ENCODE data around the gene STK16.

Gene STK16

DNA sequence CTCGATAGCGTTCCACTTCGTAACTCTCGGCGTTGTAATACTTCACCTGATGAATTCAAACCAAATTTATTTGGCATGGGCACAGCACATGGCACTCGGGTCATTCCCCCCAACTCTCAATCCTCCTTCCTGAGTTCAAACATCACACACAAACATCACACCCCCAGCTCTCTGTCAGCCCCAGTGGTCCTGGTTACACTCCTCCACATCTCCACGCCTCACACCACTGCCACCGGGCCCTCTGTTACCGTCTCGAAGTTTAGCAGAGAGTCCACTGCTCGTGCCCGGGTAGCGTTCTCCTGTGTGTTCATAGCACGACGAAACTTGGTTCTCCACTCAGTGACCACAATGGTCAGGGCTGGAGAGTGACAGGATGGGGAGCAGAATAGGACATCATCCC is 31.1 kb upstream of the STK16 start:
- no peak for DNase-seq

DNA sequence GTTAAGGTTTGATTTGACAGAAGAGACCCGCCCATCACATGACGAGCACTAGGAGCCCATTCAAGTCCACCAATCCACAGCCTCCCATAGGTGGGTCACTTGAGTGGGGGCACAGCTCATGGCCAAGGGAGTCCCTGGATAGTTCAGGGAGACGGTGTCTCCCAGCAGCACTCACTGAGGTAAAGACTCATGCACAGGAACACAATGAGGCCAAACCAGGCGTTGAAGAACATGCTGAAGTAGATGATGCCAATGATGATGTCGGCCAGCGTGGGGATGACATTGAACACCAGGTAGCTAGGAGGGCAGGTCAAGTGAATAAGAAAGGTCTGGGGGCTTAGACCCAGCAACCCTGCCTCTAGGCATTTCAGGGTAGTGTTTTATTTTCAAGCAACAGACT is 30.5 kb upstream of the STK16 start:
- no peak for DNase-seq

DNA sequence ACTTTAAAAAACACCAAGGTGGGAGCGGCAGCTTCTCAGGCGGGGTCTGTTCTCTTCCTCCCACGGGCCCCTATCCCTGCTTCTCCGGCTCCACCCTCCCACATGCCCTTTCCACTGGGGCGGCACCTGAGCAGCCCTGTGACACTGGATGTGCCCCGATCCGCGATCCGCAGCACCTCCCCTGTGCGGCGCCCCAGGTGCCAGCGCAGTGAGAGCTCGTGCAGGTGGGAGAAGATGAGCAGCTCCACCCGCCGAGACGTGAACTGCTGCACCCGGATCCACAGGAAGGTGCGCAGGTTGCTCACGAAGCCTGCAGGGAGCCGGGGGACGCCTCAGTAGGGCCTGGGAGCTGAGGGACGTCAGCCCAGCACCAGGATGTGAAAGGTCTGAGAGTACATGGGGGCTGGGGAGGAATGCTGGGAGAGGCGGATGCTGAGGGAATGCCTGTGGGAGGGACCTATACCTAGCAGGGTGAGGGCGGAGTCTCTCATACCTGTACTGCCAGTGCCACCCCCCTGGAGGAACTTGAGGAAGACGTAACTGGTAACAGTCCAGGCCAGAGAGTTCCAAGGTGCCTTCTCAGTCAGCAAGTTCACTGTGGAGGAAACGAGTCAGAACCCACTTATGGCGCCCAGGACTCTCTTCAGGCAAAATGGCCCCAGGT is 29.3 kb upstream of the STK16 start:
- no peak for DNase-seq

DNA sequence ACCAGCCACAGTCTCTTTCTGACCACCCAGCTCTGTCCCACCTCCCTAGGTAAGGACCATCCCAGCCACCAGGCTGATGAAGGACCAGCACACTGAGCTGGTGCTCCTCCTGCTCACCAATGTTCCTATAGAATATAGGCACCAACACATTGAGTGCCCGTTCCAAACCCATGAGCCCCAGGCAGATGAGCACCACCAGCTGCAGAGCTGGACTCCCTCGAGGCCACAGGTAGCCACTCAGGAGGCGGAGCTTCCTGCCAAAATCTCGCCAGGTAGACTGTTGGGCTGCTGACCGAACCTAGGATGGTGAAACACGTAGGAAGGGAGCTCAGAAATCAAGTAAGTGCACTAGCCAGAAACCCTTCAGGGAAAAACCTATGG is 28.8 kb upstream of the STK16 start:
- no peak for DNase-seq

DNA sequence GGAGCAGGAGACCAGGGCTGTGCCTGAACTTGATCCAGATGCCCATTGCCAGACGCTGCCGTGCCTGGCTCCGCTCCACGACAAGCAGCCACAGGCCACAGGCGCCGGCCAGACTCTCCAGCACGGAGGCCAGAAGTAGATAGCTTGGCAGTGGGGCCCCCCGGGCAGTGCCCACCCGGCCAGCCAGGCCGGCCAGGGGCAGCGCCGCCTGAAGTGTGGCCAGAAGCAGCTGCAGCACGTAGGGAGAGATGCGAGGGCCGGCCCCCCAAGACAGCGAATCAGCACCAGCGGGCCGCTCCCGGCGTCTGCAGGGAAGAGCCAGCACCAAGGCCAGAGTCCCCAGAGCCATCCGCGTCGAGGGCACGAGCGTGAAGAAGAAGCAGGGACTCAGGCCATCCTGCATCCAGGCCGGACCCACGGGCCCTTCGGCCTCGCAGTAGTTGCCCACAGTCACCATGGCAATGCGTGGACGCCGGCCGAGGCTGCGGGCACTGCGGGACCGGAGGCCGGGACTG is 27.0 kb upstream of the STK16 start:
- no peak for DNase-seq

DNA sequence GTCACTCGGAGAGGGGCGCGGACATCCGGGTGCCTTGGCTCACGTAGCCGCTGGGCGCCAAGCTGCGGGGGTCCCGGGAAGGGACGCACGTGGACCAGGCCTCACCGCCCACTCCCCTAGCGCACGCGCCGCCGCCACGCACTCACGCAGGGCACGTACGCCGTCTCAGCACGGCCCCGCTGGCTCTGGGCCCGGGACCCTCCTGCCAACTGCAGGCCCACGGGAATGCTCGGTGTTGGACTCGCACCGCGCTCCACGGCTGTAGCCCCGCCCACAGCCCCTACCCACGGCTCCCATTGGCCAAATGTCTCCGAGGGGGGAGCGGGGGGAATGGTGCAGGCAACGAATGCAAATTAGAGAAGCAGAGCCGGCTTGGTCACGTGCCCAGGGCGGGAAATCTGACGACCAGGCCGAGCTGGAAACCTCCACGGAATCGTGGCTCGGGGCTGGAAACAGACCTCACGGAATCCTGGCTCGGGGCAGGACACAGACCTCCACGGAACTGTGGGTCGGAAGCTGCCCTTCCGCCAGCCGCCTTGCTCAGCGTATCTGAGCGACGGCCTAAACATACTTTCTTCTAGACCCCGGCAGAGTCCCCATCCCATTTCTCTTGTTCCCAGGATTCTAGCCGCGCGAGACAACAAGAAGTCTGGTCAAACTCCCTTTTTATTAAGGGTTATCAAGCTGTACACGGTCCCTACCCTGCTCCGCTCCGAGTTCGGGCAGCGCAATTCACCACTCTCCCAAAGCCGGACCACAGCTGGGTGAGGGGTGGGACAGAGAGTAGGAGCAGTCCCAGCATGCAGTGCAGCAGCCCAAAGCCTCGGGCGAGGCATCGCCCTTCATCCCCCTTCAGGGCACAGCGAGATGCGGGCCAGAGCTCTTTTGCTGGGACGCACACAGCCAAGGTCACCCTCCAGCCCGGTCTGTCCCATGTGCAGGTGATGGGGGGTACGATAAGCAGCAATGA is 26.3 kb upstream of the STK16 start, which contains the start of gene ABCB6:
Gene ABCB6 (minus strand): TSS at position 227 of the 970 bp plus-strand sequence. CDS start 285 bp downstream, outside the sequence.
- DNase-seq = peak; percentile 93

DNA sequence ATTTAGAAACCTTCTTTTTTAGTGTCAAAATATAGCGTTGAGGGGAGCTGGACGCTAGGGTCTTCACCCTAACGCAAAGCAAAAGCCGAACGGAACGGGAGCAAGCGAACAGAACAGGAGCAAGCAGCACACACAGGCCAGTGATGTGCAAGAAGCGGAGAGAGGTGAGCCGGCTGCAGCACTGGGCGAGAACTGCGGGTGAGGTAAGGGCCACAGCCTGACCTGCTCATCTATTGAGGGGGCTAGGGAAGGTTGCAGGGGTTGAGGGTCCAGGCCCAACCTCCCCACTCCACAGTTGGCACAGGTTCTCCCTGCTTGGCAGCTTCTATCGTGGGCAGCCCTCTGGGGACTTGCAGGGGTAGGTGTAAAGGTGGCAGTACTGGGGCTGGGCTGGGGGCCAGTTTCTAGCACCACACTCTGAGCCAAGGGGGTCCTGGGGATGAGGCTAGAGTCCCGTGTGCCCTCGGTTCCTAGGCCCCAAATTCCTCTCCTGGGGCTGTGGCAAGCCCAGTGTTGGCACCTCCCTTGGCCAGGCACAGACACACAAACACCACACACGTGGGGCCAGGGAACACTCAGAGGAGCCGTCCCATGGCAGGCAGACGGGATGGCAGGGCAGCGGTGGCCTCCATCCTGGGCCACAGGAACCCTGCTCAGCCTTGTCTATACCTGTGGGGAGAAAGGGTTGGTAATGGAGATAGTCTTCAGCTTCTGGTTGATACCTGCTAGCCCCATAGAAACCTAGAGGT is 25.3 kb upstream of the STK16 start:
- no peak for DNase-seq

DNA sequence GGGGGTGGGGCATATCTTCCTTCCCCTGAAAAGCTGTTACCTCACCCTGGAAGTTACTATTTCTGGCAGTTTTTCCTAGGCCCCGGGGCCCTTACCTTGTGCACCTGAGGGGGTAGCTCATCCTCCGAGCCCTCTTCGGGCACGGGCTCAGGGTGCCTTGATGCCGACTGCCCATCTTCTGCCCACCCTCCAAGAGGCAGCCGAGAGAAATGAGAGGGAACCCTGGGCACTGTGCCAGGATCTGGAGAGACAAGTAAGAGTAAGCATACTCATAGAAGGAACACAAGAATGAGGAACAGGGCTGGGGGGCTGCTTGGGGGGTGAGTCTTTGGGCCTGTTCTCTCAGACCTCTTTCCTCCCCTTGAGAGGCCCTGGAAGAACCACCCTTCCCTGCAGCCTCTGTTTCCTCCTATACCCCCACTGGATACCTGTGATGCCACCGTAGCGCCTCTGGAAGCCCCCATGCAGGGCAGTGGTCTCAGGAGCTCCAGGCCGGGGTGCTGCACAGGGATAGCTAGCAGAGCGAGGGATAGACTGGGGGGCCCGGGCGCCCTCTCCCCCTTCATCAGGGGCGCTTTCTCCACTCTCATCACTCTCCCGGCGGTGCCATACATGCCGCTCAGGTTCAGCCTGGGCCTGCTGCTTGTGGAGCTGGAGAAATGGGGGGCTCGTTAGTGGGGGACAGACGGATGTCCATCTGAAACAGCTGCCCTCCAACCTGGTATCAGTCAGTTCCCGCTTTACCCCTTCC is 24.5 kb upstream of the STK16 start:
- no peak for DNase-seq

DNA sequence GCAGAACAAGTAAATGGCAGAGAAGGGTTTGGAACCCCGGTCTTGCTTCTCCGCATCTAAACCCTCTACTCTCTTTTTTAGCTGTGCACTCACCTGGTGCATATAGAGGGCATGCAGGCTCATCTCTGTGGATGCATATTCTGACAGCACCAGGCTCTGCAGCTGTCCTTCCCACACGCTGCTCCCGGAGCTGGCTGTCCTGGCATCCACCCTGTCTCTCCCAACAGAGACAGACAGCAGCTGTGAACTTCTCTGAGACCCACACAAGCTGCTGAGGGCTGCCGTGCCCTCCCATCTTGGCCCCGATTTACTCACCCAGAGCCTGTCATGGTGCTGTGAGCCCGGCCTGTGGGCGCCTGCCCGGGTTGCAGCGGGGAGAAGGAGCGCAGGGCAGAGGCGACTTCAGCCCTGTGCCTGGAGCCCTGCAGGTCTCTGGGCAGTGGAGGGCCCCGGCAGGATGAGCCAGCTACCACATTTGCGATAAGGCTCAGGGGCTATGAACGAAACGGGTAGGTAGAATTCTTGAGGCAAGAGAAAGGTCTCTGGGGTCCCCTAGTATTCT is 23.2 kb upstream of the STK16 start:
- DNase-seq = no peak

DNA sequence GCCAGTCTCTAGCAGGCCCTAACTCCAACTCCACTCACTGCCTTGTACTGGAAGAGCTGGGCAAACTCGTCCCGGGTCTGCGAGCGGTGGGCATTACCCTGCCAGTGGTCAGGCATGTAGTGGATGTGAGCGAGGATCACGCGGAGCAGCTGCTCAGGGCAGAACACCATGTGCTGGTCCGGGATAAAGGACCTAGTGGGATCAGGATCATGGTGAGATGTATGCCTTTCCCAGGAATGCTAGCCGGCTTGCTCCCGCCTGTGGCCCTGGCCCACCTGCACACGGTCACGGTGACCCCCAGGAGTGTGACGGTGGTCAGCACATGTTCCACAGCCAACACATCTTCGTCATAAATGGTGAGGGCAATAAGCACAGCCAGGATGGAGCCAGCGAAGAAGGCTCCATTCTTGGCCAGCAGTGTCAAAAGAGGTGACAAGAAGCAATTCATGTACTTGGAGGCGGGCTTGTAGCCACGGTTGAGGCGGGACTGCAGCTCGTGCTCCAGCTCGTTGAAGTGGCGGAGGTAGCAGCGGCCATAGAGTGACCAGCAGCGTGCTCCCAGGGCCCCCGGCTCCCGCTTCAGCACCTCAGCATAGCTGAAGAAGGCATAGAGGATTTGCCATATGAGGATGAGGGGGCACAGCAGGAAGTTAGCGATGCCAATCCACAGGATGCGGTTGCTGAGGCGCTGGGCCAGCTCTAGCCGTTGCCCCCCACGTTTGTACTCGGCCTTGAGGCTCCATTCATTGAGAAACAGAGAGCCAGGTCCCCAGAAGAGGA is 21.3 kb upstream of the STK16 start:
- DNase-seq = no peak

DNA sequence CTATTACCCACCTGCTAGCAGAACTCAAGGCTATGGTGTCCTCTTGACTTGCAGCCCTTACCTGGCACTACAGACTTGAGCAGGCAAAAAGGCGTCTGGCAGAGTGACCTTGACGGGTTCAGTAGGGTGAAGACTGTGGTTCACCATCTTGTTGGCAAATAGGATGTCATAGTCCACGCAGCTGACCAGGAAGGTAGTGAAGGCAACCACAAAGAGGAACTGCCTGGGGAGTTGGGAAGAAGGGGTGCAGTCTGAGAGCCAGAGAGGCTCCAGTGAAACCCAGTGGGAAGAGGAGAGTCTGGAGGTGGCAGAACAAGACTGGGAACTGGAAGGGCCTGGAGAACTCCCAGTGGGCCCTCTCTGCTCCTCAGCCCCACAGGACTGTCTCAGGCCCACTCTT is 19.9 kb upstream of the STK16 start:
- DNase-seq = no peak

DNA sequence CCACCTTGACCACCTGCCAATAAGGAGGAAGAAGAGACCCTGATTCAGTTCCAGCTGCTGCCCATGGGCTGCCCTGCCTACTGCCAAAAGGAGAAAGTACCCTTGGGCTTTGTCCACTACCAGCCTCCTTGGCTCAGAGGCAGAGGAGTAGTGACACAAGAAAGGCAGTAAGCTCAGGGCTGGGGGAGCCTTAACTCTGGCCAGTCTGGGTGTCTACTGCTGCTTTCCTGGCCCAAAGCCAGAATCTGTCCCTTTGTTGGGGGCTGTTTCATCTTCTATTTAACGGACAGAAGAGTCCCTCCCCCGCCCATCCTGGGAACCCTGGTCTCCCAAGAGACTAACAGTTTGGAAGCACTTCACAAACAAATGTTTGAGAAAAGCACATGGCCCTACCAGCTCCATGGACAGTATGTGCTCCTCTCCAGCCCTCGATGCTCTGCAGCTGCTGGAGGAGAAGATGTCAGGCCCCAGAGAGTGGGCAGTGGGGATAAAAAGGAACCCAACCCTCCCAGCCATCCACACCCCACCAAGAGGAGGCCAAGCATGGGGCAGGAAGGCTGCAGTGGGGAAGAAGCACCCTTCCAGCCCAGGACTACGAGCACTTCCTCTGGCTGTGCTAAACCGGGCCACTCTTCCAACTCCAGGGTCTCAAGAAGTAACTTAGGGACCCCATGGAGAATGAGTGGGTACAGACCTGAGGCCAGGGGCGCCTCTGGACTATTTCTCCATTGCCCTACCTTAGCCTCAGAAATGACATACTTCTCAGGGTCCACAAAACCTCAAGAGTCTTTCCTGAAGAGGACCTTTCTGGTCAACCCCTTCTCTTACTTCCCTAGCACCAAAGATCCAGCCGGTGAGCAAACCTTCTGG is 17.0 kb upstream of the STK16 start:
- peak; percentile 17 for DNase-seq

DNA sequence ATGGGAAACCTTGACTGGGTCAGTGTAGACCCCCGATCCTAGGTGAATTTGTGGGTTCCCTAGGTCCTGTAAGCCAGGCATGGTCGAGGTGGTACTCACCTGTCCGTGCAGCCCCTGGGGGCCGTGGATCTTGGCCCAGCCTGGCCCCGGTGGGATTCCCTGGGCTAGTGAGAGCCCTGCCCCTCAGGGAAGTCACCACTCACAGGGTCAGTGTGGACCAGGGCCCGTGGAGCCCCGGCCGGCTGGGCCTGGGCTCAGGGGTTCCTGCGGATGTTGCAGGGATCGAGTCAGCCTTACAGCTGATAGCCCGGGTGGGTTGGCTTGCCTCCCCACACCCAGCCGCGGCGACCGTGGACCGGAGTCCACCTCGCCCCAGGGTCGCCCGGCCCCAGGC is 16.4 kb upstream of the STK16 start:
- DNase-seq = no peak

DNA sequence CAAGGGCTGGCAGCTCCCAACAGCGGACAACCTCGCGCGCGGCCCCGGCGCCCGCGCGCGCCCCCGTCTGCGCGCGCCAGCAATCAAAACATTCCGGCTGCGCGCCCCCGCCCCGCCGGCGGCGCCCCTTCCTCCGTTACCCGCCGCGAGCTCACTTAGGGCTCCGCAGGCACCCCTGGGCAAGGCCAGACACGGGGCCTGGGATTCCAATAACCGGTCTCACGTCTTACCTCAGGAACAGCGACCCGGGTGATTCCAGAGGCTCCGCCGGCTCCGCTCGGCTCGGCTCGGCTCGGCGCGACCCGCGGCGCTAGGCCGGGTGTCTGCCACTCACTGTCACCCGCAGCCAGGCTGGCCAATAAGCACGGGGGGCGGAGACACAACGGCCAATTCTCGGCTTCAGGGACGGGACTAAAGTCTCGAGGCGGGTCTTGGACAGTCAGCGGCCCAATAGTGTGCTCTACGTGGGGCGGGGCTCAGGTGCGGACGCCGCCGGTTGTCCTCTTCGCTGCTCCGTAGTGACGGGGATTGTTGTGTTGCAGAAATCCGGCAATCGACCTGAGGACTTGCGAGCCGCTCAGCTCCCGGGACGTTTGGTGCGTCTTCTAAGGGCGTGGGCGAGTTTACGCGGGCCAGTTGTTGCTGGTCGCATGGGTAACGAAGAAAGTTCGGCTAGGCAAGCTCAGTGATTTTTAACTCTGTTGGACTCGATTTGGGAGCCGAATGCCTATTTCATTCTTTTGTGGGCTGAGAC is 15.8 kb upstream of the STK16 start, which contains the start of the genes ANKZF1 and ATG9A:
Gene ANKZF1 (plus strand): TSS at position 502 of the 754 bp plus-strand sequence. CDS start 452 bp downstream, outside the sequence.
Gene ATG9A (minus strand): TSS at position 332 of the 754 bp plus-strand sequence. CDS start 1,612 bp downstream, outside the sequence.
- DNase-seq = peak; percentile 99

DNA sequence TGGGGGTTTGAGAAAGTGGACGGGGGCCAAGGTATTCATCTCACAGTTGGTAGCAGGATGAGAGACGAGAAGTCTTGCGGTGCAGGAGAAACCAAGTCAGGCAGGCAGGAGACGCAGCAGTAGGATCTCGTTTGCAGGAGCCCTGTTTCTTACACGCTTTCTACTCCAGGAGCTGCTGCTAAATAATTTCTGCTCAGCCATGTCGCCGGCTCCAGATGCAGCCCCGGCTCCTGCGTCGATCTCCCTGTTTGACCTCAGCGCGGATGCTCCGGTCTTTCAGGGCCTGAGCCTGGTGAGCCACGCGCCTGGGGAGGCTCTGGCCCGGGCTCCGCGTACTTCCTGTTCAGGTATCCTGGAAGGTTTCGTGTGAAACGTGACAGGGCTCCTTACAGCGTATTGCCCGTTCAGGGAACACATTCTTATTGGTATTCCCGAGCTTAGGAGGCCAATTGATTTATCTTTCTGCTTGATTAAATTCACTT is 15.2 kb upstream of the STK16 start:
- peak; percentile 57 for DNase-seq

DNA sequence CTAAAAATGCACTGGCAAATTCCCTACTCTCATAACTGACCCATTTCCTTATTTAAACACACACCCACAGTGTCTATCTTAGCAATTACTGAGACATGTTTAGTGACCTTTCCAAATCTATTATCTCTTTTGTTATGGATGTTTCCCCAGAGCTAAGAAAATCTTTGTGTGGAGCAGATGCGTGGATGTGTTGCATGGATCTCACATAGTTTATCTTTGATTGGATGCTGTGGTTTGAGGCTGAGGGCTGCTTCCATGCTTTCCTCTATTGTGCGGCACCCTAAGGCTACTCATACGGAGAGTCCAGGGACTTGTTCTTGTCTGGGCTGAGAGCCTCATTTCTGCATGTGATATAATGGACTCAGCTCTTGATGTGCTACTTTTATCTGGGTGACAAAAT is 10.9 kb upstream of the STK16 start:
- DNase-seq = no peak

DNA sequence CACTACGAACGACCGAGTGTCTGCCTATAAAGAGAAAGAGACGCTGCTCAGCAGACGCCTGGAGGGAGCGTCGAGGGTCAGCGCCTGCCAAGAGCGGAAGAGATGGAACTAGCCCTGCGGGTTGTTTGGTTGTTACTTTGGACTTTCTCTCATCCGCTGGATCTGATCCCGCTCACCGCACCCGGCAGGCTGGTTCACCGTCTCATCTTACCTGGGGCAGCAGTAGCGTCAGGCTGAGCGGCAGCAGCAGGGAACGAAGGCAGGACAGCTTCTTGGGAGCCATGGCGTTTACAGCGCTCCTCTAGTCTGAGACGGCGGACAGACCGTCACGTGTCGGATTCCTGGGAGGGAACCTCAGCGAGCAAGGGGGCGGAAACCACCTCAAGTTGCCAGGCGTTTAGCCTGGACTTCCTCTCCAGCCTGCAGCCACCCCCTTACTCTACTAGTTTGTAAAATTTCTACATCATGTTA is 2.0 kb upstream of the STK16 start:
- no peak for DNase-seq

DNA sequence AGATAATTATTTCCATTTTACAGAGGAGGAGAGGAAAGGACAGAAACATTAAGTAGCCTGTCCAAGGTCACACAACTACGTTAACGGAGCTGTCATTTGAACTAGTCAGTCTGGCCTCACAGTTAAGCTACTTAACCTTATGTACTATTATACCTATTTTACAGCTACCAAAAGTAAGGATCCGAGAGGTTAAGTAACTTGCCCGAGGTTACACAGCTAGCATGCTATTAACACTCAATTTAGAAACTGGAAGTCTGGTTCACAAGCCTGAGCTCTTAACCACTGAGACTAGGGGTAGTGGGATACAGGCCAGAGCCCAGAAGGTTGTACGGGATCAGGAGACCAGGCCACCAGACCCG is 511 bp upstream of the STK16 start:
- DNase-seq = no peak

DNA sequence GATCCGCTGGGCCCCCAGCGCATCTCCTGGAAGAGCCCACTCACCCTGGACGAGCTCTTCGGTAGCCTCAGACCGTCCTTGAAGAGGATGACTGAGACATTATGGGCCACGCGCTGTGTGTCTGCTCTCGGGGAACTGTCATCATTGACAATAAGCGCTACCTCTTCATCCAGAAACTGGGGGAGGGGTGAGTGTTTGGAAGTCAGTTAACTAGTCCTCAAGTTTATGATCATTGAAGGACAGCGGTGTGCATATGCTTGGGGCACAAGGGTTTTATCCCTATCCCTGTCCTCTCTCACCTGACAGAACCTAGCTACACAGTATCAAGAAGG is 586 bp downstream of the STK16 start:
- peak; percentile 15 for DNase-seq
